ENCODE measurements around the gene PRRC2B.

DNA sequence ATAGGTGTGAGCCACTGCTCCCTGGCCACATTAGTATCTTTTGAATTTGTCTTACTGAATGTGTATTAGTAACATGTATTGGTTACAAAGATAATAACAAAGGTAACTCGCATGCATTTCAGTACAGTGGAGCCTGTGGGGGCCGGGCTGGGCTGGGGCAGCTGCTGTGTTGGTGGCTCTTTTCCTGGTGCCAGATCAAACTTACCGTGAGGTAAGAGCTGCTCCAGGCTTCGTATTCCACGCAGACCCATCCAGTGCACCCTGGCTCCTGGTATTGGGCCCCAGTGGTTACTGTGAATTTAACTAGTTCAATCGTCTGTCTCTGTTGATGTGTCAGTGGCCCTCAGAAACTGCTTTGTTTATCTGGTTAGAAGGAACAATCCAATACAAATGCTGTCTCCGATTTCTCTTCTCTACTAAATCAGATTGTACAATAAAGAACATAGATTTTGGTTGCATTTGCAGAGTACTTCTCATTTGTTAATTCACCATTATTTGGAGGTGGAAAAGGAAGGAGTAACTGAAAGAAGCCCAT lies 15.6 kb downstream of the PRRC2B start:
- TF ChIP-seq POLR2AphosphoS5 (IDR thresholded peaks at IDR 0.05; ENCODE audit: low read depth, low read length) (no peak), POLR2A (IDR thresholded peaks at IDR 0.05; ENCODE audit: low read depth, low read length) (no peak), PAX5 (IDR thresholded peaks at IDR 0.05; ENCODE audit: insufficient read depth, low read length, severe bottlenecking) (no peak), TAF1 (IDR thresholded peaks at IDR 0.05; ENCODE audit: low read depth, low read length) (no peak)

Data from GM12891 (cell line).